GM12878 (cell line): Measurements from ENCODE around the gene KIF3A. TPM values are rescaled to one million over a fixed set of nuclear protein-coding genes. Genes with fewer than 3 reads are reported as not detected.

Experiments
- ATAC-seq: fragments of 200-7000 bp; cut with Tn5 transposase; 3 replicates; pipeline ENCODE4 v1.9.1; 2020; ENCODE audit warnings: mild to moderate bottlenecking, moderate library complexity
- BruUV-seq: library from RNA; stranded (reverse); fragments of 400-500 nt; replicated peaks from 2 replicates; lab custom pipeline; 2021; lab: Mats Ljungman, UMichigan
- CTCF ChIA-PET: fragments of 300-600 bp; sonication (Branson Sonifier 250); formaldehyde crosslinking; extraction: SDS; loops from one replicate; lab custom pipeline; 2021; ENCODE audit warnings: inconsistent platforms; lab: Yijun Ruan, JAX
- POLR2A ChIA-PET: fragments of 350-600 bp; formaldehyde crosslinking; extraction: SDS; loops from one replicate; lab custom pipeline; 2021; ENCODE audit warnings: inconsistent platforms; lab: Charles Lee
- RAD21 ChIA-PET: fragments of 300-600 bp; sonication (Branson Sonifier 250); formaldehyde crosslinking; loops from one replicate; lab custom pipeline; 2023; ENCODE audit warnings: antibody characterized with exemption; ENCODE audit not compliant: unreplicated experiment; lab: Charles Lee
- SMC1A ChIA-PET: fragments of 300-600 bp; sonication (Branson Sonifier 250); formaldehyde crosslinking; loops from one replicate; lab custom pipeline; 2023; ENCODE audit not compliant: unreplicated experiment, uncharacterized antibody; lab: Charles Lee
- DNase-seq: peaks from one replicate; pipeline ENCODE4 v3.0.0-alpha.2; 2011; ENCODE audit warnings: low read depth, low spot score
- FAIRE-seq: peaks from 3 replicates; lab custom pipeline; 2011; peaks lifted over from hg19 to GRCh38; lab: Jason Lieb, UNC
- H2AFZ ChIP-seq: 2 replicates; pipeline ENCODE4 v1.6.0; 2011; ENCODE audit warnings: low read depth, low read length, control low read depth; ENCODE audit not compliant: control insufficient read depth
- H3K27ac ChIP-seq: 2 replicates; pipeline ENCODE4 v1.5.1; 2011; ENCODE audit warnings: control low read depth; ENCODE audit not compliant: control insufficient read depth, insufficient read depth
- H3K27me3 ChIP-seq, 2 experiments: replicated peaks in 1 of 2; 2 replicates each; pipeline versions ENCODE4 v1.6.0 to v1.6.1; 2011; ENCODE audit warnings: low read length in 1 of 2; ENCODE audit not compliant: control insufficient read depth in 2 of 2, insufficient read depth in 2 of 2
- H3K36me3 ChIP-seq, 2 experiments: 2 replicates each; pipeline ENCODE4 v1.5.1; 2011; ENCODE audit warnings: low read length in 1 of 2; ENCODE audit not compliant: control insufficient read depth in 2 of 2, insufficient read depth in 2 of 2
- H3K4me1 ChIP-seq: 2 replicates; pipeline ENCODE4 v1.6.1; 2011; ENCODE audit warnings: mild to moderate bottlenecking, low read length, moderate library complexity, mixed read lengths; ENCODE audit not compliant: control insufficient read depth, insufficient read depth
- H3K4me2 ChIP-seq: 2 replicates; pipeline ENCODE4 v1.6.0; 2011; ENCODE audit warnings: control low read depth; ENCODE audit not compliant: control insufficient read depth, insufficient read depth
- H3K4me3 ChIP-seq: fragments of 200-600 bp; sonication (generic); 2 replicates; pipeline ENCODE4 v1.5.1; 2016
- H3K79me2 ChIP-seq: 2 replicates; pipeline ENCODE4 v1.6.0; 2011; ENCODE audit warnings: low read length; ENCODE audit not compliant: control insufficient read depth, insufficient read depth
- H3K9ac ChIP-seq: 2 replicates; pipeline ENCODE4 v1.8.0; 2011; ENCODE audit warnings: low read length, control low read depth, mixed read lengths; ENCODE audit not compliant: control insufficient read depth, insufficient read depth
- H3K9me3 ChIP-seq: replicated peaks from 3 replicates; pipeline ENCODE4 v1.5.1; 2011; ENCODE audit warnings: mild to moderate bottlenecking, low read length; ENCODE audit not compliant: control insufficient read depth, insufficient read depth
- H4K20me1 ChIP-seq: 2 replicates; pipeline ENCODE4 v1.6.0; 2011; ENCODE audit not compliant: control insufficient read depth, insufficient read depth
- BACH1 ChIP-seq: fragments of 450-650 bp; IDR thresholded peaks from 2 replicates; pipeline ENCODE4 v1.6.1; 2017; ENCODE audit warnings: mild to moderate bottlenecking, borderline replicate concordance
- CREB1 ChIP-seq: IDR thresholded peaks from 2 replicates; pipeline ENCODE4 v1.6.1; 2012; ENCODE audit warnings: low read depth, mild to moderate bottlenecking, inconsistent platforms
- EED ChIP-seq: sonication (generic); IDR thresholded peaks from 2 replicates; pipeline ENCODE4 v1.6.1; 2016; ENCODE audit warnings: antibody characterized with exemption, low read depth
- HCFC1 ChIP-seq: fragments of 150-350 bp; IDR thresholded peaks from 2 replicates; pipeline ENCODE4 v1.6.1; 2014; ENCODE audit warnings: low read length
- MYC ChIP-seq: IDR thresholded peaks from 2 replicates; pipeline ENCODE4 v1.6.1; 2011; ENCODE audit warnings: mild to moderate bottlenecking, low read length, moderate library complexity, inconsistent platforms; ENCODE audit not compliant: insufficient read depth, insufficient replicate concordance, insufficient read length, severe bottlenecking
- NR2C1 ChIP-seq: fragments of 450-650 bp; IDR thresholded peaks from 2 replicates; pipeline ENCODE4 v1.6.1; 2017; ENCODE audit warnings: antibody characterized with exemption, mild to moderate bottlenecking, moderate library complexity
- NR2F1 ChIP-seq: fragments of 450-650 bp; conservative IDR thresholded peaks from 2 replicates; pipeline ENCODE4 v1.6.1; 2017; ENCODE audit warnings: mild to moderate bottlenecking
- PAX5 ChIP-seq: IDR thresholded peaks from 2 replicates; pipeline ENCODE4 v1.6.1; 2011; ENCODE audit warnings: low read depth, low read length, borderline replicate concordance
- PBX3 ChIP-seq: IDR thresholded peaks from 2 replicates; pipeline ENCODE4 v1.6.1; 2011; ENCODE audit warnings: mild to moderate bottlenecking, low read depth, low read length, moderate library complexity; ENCODE audit not compliant: insufficient replicate concordance
- POU2F2 ChIP-seq: IDR thresholded peaks from 3 replicates; pipeline ENCODE4 v1.6.1; 2011; ENCODE audit warnings: low read depth, mild to moderate bottlenecking, low read length, borderline replicate concordance
- RAD21 ChIP-seq: IDR thresholded peaks from 2 replicates; pipeline ENCODE4 v1.6.1; 2011; ENCODE audit warnings: mild to moderate bottlenecking, low read depth, low read length, moderate library complexity; ENCODE audit not compliant: insufficient read depth
- RB1 ChIP-seq: fragments of 450-650 bp; formaldehyde crosslinking; IDR thresholded peaks from 2 replicates; pipeline ENCODE4 v1.6.1; 2017; ENCODE audit warnings: mild to moderate bottlenecking, borderline replicate concordance
- RFX5 ChIP-seq: IDR thresholded peaks from 2 replicates; pipeline ENCODE4 v1.6.1; 2011; ENCODE audit warnings: low read depth, low read length, improper control_type of control experiment
- RUNX3 ChIP-seq: IDR thresholded peaks from 2 replicates; pipeline ENCODE4 v1.6.1; 2012; ENCODE audit warnings: low read length, inconsistent platforms
- SMARCA5 ChIP-seq: fragments of 450-650 bp; IDR thresholded peaks from 2 replicates; pipeline ENCODE4 v1.6.1; 2017; ENCODE audit warnings: mild to moderate bottlenecking
- SMC3 ChIP-seq: IDR thresholded peaks from 2 replicates; pipeline ENCODE4 v1.6.1; 2011; ENCODE audit warnings: low read length, improper control_type of control experiment, borderline replicate concordance
- SPI1 ChIP-seq: IDR thresholded peaks from 2 replicates; pipeline ENCODE4 v1.6.1; 2011; ENCODE audit warnings: low read depth, mild to moderate bottlenecking, low read length, moderate library complexity, borderline replicate concordance; ENCODE audit not compliant: insufficient read depth
- ZBTB33 ChIP-seq: fragments of 450-650 bp; IDR thresholded peaks from 2 replicates; pipeline ENCODE4 v1.6.1; 2017; ENCODE audit warnings: mild to moderate bottlenecking
- ZNF24 ChIP-seq: fragments of 450-650 bp; IDR thresholded peaks from 2 replicates; pipeline ENCODE4 v1.6.1; 2017; ENCODE audit warnings: antibody characterized with exemption, mild to moderate bottlenecking
- in situ Hi-C: fragments of 300-500 bp; cut with MboI; formaldehyde crosslinking; loops from 9 replicates; pipeline ENCODE4 v1.14.3; 2018; ENCODE audit warnings: mixed read lengths
- intact Hi-C: fragments of 100-400 bp; cut with micrococcal nuclease; formaldehyde crosslinking; loops from one replicate; pipeline ENCODE4 v1.14.2; 2022; ENCODE audit not compliant: unreplicated experiment
- polyA plus RNA-seq, 11 experiments: library from polyadenylated mRNA; depleted of rRNA in 4 of 11; unstranded in 6 of 11; stranded (reverse) in 5 of 11; fragments of >200 nt; fragmentation: Nextera tagmentation in 4 of 11; fragmentation: Illumina TruSeq in 1 of 11; extraction: Ambion mirVana in 4 of 11; extraction: Trizol in 1 of 11; gene quantifications; 1 replicate in 1 of 11; 2 replicates in 10 of 11; pipeline versions ENCODE4 v1.2.1 to v1.2.3, GENCODE V29; 2011 to 2016; ENCODE audit warnings: inconsistent platforms in 2 of 11, missing spikeins in 2 of 11, low read depth in 1 of 11
- total RNA-seq, 4 experiments: library from RNA; depleted of rRNA in 3 of 4; stranded (reverse); fragments of >200 nt in 3 of 4; fragmentation: Illumina TruSeq in 1 of 4; extraction: Trizol in 1 of 4; gene quantifications; 2 replicates each; pipeline versions ENCODE4 v1.2.1 to v1.2.3, GENCODE V29; 2013 to 2021

The KIF3A gene
- total and polyA plus RNA-seq, 10 of the 15 experiments (the other 5 are each of a cell fraction or from before 2014, with no cell fraction given), result 2.7 to 36.5 (median 10.0) TPM

- TF ChIP-seq MYC (no peak), ZBTB33 (peak; percentile 97), RB1 (no peak), SMC3 (peak; percentile 18; the same call in 1 of the 2 replicates), SPI1 (no peak), RUNX3 (peak; percentile 30; the same call in 1 of the 2 replicates)
- TF ChIP-seq, all 136 proteins: peak for 7
These were observed 22.7 kb downstream of the KIF3A start (continued) for GRCh38 chr5:132714456-132715307.

- ATAC-seq (no peak; the same call in 1 of the 3 replicates), FAIRE-seq (no peak), DNase-seq (no peak)
- ChIA-PET POLR2A (interaction anchor here (0.7 to 2.2 kb wide), 7 partner anchors 10 to 73 kb away, joined by 3 to 8 read pairs (median 4); no protein-coding TSS in a partner anchor), CTCF (interaction anchor here (0.7 to 2.2 kb wide), 12 partner anchors 19 to 323 kb away, joined by 3 to 8 read pairs (median 3); partner anchors contain the start of gene KIF3A), RAD21 (interaction anchor here (0.7 to 5.0 kb wide), 9 partner anchors 11 to 61 kb away, joined by 3 to 35 read pairs (median 4); partner anchors contain the start of gene KIF3A), SMC1A (interaction anchor here (0.6 to 3.3 kb wide), 18 partner anchors 9 to 122 kb away, joined by 3 to 15 read pairs (median 5); no protein-coding TSS in a partner anchor)
- no peak overlapping the region for H2AFZ ChIP-seq
- H3K4me3 ChIP-seq, result no peak overlapping the region
- H3K9me3 ChIP-seq, result no peaks in the 10 kb centered on the region
- no peak overlapping the region for H3K9ac ChIP-seq
- intact Hi-C loops, result no loop called here
- H3K27ac ChIP-seq, result no peak overlapping the region
- in situ Hi-C loops, result no loop called here
- H3K27me3 ChIP-seq, result no peaks in the 10 kb centered on the region
- H3K4me2 ChIP-seq, result no peak overlapping the region
- no TSS peak for BruUV-seq
- no peaks in the 10 kb centered on the region for H3K79me2 ChIP-seq
- H3K36me3 ChIP-seq, result no peaks in the 10 kb centered on the region
- no peaks in the 10 kb centered on the region for H3K4me1 ChIP-seq
- no peaks in the 10 kb centered on the region for H4K20me1 ChIP-seq
- TF ChIP-seq SMARCA5 (no peak), PAX5 (no peak), RFX5 (no peak), PBX3 (no peak), POU2F2 (no peak), BACH1 (no peak), HCFC1 (no peak), RAD21 (no peak), EED (no peak), NR2C1 (no peak), NR2F1 (no peak), MYC (no peak), RB1 (no peak), ZNF24 (no peak), CREB1 (no peak)
These were observed 28.7 kb downstream of the KIF3A start for GRCh38 chr5:132708645-132709044.
